ENCODE measurements around the gene CDKN2C.
A peak's percentile ranks its signal among the peaks of the same experiment; 100 is the strongest.

- peak in 1 of 2 donors; percentile 10 for TF ChIP-seq POLR2AphosphoS5 (IDR thresholded peaks at IDR 0.05)
- TF ChIP-seq, protein P1, sequence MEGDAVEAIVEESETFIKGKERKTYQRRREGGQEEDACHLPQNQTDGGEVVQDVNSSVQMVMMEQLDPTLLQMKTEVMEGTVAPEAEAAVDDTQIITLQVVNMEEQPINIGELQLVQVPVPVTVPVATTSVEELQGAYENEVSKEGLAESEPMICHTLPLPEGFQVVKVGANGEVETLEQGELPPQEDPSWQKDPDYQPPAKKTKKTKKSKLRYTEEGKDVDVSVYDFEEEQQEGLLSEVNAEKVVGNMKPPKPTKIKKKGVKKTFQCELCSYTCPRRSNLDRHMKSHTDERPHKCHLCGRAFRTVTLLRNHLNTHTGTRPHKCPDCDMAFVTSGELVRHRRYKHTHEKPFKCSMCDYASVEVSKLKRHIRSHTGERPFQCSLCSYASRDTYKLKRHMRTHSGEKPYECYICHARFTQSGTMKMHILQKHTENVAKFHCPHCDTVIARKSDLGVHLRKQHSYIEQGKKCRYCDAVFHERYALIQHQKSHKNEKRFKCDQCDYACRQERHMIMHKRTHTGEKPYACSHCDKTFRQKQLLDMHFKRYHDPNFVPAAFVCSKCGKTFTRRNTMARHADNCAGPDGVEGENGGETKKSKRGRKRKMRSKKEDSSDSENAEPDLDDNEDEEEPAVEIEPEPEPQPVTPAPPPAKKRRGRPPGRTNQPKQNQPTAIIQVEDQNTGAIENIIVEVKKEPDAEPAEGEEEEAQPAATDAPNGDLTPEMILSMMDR (IDR thresholded peaks at IDR 0.05), result no peak
These were observed 7.0 kb downstream of the CDKN2C start for GRCh38 chr1:50976890-50977574.

Data from upper lobe of left lung (tissue), 4 donors.